LNCAP (cell line): ENCODE results near the gene B4GALNT3.

Experiments used
- CTCF ChIP-seq: fragments of 450-650 bp; IDR thresholded peaks from 2 replicates; pipeline ENCODE4 v1.5.1; 2017; ENCODE audit warnings: mild to moderate bottlenecking

B4GALNT3 gene

DNA sequence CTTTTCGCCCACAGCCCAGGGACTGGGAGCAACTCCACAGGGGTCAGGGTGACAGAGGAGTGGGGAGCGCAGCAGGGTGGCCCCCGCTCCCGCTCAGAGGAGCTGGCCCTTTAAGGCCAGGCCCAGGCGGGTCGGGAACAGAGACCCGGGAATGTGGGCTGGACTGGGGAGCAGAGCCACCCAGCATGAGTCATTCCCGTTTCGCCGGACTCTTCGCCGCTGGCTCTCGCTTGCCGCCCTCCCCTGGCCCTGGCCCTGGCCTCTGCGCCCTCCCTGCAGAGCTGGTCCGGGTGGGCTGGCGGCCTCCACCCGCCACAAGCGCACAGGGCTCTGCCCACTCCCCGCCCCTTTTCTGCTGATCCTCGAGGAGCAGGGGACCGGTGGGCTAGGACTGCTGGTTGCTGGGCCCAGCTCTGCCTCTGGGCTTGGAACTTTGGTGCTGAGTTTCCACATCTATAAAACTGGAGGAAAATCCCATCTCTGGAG is 110.7 kb downstream of the B4GALNT3 start:
- no peak for TF ChIP-seq CTCF

- no peak for TF ChIP-seq CTCF
Observed at GRCh38 chr12:570921-571794, 111.4 kb downstream of the B4GALNT3 start.

- no peak for TF ChIP-seq CTCF
Observed at GRCh38 chr12:571795-572531, 112.2 kb downstream of the B4GALNT3 start.

- no peak for TF ChIP-seq CTCF
Observed at GRCh38 chr12:572532-572899, 112.8 kb downstream of the B4GALNT3 start.

DNA sequence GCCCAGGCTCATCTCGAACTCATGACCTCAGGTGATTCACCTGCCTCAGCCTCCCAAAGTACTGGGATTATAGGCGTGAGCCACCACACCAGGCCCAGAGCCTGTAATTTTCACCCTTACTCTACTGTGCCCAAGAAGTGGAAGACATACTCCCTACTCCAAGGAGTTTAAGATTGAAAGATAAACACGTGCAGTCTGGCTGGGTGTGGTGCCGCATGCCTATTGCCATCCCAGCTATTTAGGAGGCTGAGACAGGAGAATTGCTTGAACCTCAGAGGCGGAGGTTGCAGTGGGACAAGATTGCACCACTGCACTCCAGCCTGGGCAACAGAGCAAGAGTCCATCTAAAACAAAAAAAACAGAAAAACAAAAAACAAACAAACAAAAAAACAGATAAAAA is 113.5 kb downstream of the B4GALNT3 start:
- no peak for TF ChIP-seq CTCF

- TF ChIP-seq CTCF: no peak
Observed at GRCh38 chr12:574475-575128, 114.9 kb downstream of the B4GALNT3 start.

- no peak for TF ChIP-seq CTCF
Observed at GRCh38 chr12:575129-575502, 115.4 kb downstream of the B4GALNT3 start.
